Uterus (tissue), 4 donors: ENCODE measurements around the gene TRPC4. TPM values are rescaled to one million over a fixed set of nuclear protein-coding genes. Genes with fewer than 3 reads are reported as not detected.

Source experiments
- DNase-seq, 2 donors: peaks; one replicate each; pipeline ENCODE4 v3.0.0-alpha.2; 2019 to 2020
- H3K27ac ChIP-seq, 2 donors: fragments of 200-600 bp; sonication (generic); 1 replicate in 1 of 2; 2 replicates in 1 of 2; pipeline ENCODE4 v1.5.1; 2016 to 2018
- H3K27me3 ChIP-seq, 2 donors: fragments of 200-600 bp; sonication (generic); one replicate each; pipeline ENCODE4 v1.5.1; 2018 to 2019; ENCODE audit warnings: control low read depth in 1 of 2
- H3K36me3 ChIP-seq, 2 donors: fragments of 200-600 bp; sonication (generic); one replicate each; pipeline ENCODE4 v1.5.1; 2019; ENCODE audit warnings: control low read depth in 1 of 2
- H3K4me1 ChIP-seq, 2 donors: fragments of 200-600 bp; sonication (generic); one replicate each; pipeline ENCODE4 v1.5.1; 2018 to 2019; ENCODE audit warnings: control low read depth in 1 of 2
- H3K4me3 ChIP-seq, 2 donors: fragments of 200-600 bp; sonication (generic); 1 replicate in 1 of 2; 2 replicates in 1 of 2; pipeline ENCODE4 v1.5.1; 2018 to 2019; ENCODE audit warnings: mild to moderate bottlenecking in 1 of 2
- H3K9me3 ChIP-seq, 2 donors: fragments of 200-600 bp; sonication (generic); one replicate each; pipeline ENCODE4 v1.5.1; 2019; ENCODE audit warnings: control low read depth in 1 of 2
- POLR2A ChIP-seq, 2 donors: fragments of 450-650 bp; IDR thresholded peaks; one replicate each; pipeline ENCODE4 v1.6.1; 2016; ENCODE audit warnings: antibody characterized with exemption in 2 of 2, mild to moderate bottlenecking in 1 of 2, moderate library complexity in 1 of 2
- intact Hi-C: fragments of 100-400 bp; cut with DNase I; formaldehyde crosslinking; loops from one replicate; pipeline ENCODE4 v1.15.1; 2023; ENCODE audit warnings: low total_unique reads
- total RNA-seq, 4 donors: library from RNA; depleted of rRNA in 3 of 4; stranded (reverse); fragments of >200 nt in 3 of 4; gene quantifications; one replicate each; pipeline versions ENCODE4 v1.1.0 to v1.2.4, GENCODE V29; 2014 to 2023
- TF ChIP-seq, protein P1 (sequence below), 4 experiments: fragments of 200-600 bp in 2 of 4; fragments of 450-650 bp in 2 of 4; sonication (generic) in 2 of 4; IDR thresholded peaks; one replicate each; pipeline ENCODE4 v1.5.1; 2016 to 2019; ENCODE audit warnings: antibody characterized with exemption in 4 of 4, mild to moderate bottlenecking in 2 of 4, moderate library complexity in 1 of 4
- donor health status: DM: yes; HTN: yes; CAD: no.

Gene TRPC4
- total RNA-seq, 4 donors from 2014 or later: 2.4 to 13.4 (median 12.9) TPM

DNA sequence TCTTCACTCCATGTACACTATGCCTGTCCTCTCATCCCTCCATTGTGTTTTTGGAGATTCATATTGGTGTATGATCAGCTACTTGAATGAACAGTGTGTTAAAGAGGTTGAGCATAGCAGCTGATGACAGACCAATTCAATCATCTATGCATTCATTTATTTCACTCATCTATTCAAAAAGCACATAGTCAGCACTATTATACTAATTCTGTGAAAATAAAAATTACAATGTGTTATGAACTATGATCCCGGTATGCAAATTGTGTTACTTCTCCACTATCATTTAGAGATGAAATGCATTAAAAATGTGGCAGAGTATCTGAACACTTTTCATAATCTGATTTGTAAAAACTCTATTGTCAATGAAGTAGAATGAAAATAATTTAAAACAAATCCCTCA, 5.9 kb downstream of the TRPC4 start:
- no peak for DNase-seq
- Histone ChIP-seq H3K27me3 (no peaks in the 10 kb centered on the region), H3K4me3 (no peak overlapping the region), H3K9me3 (no peaks in the 10 kb centered on the region), H3K36me3 (no peaks in the 10 kb centered on the region), H3K4me1 (peaks cover 0 to 3% of the 10 kb centered on the region in 2 donors), H3K27ac (no peak overlapping the region)
- no peak for TF ChIP-seq POLR2A (IDR thresholded peaks at IDR 0.05)
- TF ChIP-seq, protein P1, sequence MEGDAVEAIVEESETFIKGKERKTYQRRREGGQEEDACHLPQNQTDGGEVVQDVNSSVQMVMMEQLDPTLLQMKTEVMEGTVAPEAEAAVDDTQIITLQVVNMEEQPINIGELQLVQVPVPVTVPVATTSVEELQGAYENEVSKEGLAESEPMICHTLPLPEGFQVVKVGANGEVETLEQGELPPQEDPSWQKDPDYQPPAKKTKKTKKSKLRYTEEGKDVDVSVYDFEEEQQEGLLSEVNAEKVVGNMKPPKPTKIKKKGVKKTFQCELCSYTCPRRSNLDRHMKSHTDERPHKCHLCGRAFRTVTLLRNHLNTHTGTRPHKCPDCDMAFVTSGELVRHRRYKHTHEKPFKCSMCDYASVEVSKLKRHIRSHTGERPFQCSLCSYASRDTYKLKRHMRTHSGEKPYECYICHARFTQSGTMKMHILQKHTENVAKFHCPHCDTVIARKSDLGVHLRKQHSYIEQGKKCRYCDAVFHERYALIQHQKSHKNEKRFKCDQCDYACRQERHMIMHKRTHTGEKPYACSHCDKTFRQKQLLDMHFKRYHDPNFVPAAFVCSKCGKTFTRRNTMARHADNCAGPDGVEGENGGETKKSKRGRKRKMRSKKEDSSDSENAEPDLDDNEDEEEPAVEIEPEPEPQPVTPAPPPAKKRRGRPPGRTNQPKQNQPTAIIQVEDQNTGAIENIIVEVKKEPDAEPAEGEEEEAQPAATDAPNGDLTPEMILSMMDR (IDR thresholded peaks at IDR 0.05): no peak
- intact Hi-C loops: no loop called here

DNA sequence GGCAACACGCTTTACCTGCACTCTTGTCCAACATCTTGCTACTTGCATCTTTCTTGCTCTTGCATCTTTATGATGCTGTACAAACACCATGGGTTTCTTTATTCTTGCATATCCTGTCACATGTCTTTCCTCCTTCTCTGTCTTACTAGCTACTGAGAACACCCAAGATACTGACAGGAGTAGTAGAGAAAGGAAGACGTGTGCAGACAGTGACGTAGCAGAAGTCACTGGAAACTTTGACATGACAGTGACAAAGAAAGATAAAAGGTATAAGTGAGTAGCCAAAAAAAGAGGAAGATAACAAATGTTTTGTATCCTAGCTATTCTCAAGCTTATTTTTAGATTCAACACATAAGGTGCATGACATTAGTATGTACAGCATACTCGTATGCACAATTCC, 34.2 kb downstream of the TRPC4 start:
- intact Hi-C loops: no loop called here
- no peak for DNase-seq
- TF ChIP-seq, protein P1 (IDR thresholded peaks at IDR 0.05): no peak
- TF ChIP-seq POLR2A (IDR thresholded peaks at IDR 0.05): no peak
- Histone ChIP-seq H3K36me3 (no peaks in the 10 kb centered on the region), H3K27ac (no peak overlapping the region), H3K4me3 (no peak overlapping the region), H3K27me3 (no peaks in the 10 kb centered on the region), H3K4me1 (no peaks in the 10 kb centered on the region), H3K9me3 (no peaks in the 10 kb centered on the region)

DNA sequence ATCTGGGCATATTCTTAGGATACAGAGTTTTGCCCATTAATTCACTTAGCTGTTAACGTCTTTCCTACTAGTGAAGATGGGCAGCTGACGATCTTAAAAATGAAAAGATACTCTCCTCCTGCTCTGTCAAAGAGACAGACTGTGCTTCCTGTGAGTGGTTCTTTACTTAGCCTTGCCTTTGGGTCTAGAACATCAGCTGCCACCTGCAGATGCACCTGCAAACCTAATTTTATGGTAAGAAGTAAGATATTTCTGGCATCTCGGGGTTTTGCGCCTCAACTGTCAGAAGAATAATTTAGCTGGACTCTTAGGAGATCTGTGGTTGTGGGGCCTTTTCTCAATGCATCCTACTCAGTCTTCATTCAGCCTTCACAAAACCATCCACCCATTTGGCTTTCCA, 36.2 kb downstream of the TRPC4 start:
- no peak for DNase-seq
- no peaks in the 10 kb centered on the region for H3K9me3 ChIP-seq
- H3K27me3 ChIP-seq: no peaks in the 10 kb centered on the region
- H3K4me1 ChIP-seq: no peaks in the 10 kb centered on the region
- no peak overlapping the region for H3K4me3 ChIP-seq
- TF ChIP-seq, protein P1 (IDR thresholded peaks at IDR 0.05): no peak
- TF ChIP-seq POLR2A (IDR thresholded peaks at IDR 0.05): no peak
- H3K27ac ChIP-seq: no peak overlapping the region
- intact Hi-C loops: no loop called here
- no peaks in the 10 kb centered on the region for H3K36me3 ChIP-seq

DNA sequence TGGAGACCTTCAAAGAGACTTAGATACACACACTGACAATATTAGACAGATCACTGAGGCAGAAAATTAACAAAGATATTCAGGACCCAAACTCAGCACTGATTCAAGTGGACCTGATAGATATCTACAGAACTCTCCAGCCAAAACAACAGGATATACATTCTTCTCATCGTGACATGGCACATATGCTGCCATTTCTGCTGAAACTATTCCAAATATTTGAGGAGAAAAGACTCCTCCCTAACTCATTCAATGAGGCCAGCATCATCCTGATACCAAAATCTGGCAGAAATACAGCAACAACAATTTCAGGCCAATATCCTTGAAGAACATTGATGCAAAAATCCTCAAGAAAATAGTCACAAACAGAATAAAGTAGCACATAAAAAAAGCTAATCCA, 53.3 kb downstream of the TRPC4 start:
- Histone ChIP-seq H3K9me3 (peaks cover 0 to 11% of the 10 kb centered on the region in 2 donors), H3K36me3 (no peaks in the 10 kb centered on the region), H3K4me3 (no peak overlapping the region), H3K4me1 (no peaks in the 10 kb centered on the region), H3K27me3 (no peaks in the 10 kb centered on the region), H3K27ac (no peak overlapping the region)
- intact Hi-C loops: no loop called here
- no peak for DNase-seq
- TF ChIP-seq, protein P1 (IDR thresholded peaks at IDR 0.05): no peak
- TF ChIP-seq POLR2A (IDR thresholded peaks at IDR 0.05): no peak

DNA sequence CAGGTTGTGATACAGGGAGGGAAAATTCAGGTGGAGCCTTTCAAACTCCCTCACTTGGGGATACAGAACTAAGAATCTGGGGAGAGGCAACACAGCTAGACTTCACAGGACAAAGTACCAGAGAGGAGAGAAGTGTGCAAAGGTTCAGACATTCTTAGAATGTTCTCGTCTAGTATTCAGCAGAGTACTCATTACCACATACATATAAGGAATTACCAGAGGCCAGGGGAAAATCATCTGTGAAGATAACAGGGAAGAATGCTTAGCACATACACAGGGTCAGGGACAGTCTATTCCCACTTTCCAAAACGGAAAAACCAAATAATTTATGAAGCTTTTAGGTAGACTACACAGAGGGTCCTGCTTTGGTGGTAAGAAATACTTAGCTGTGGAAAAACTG, 58.1 kb downstream of the TRPC4 start:
- Histone ChIP-seq H3K4me3 (no peak overlapping the region), H3K4me1 (no peaks in the 10 kb centered on the region), H3K9me3 (peaks cover 0 to 11% of the 10 kb centered on the region in 2 donors), H3K36me3 (no peaks in the 10 kb centered on the region), H3K27ac (no peak overlapping the region), H3K27me3 (no peaks in the 10 kb centered on the region)
- no peak for DNase-seq
- intact Hi-C loops: no loop called here
- TF ChIP-seq POLR2A (IDR thresholded peaks at IDR 0.05): no peak
- TF ChIP-seq, protein P1 (IDR thresholded peaks at IDR 0.05): no peak
